DOHH2 (cell line): ENCODE results near the gene RRM1.

Experiments
- EZH2phosphoT487 ChIP-seq: fragments of 200-600 bp; sonication (generic); IDR thresholded peaks from 2 replicates; pipeline ENCODE4 v1.6.1; 2017; ENCODE audit warnings: borderline replicate concordance, mild to moderate bottlenecking, antibody characterized with exemption, low read length, moderate library complexity, mixed read lengths
- TF ChIP-seq, protein P1 (sequence below): fragments of 200-600 bp; sonication (generic); IDR thresholded peaks from one replicate; pipeline ENCODE4 v1.5.1; 2014; ENCODE audit warnings: antibody characterized with exemption, mild to moderate bottlenecking, low read depth, low read length; ENCODE audit not compliant: poor library complexity, severe bottlenecking

DNA sequence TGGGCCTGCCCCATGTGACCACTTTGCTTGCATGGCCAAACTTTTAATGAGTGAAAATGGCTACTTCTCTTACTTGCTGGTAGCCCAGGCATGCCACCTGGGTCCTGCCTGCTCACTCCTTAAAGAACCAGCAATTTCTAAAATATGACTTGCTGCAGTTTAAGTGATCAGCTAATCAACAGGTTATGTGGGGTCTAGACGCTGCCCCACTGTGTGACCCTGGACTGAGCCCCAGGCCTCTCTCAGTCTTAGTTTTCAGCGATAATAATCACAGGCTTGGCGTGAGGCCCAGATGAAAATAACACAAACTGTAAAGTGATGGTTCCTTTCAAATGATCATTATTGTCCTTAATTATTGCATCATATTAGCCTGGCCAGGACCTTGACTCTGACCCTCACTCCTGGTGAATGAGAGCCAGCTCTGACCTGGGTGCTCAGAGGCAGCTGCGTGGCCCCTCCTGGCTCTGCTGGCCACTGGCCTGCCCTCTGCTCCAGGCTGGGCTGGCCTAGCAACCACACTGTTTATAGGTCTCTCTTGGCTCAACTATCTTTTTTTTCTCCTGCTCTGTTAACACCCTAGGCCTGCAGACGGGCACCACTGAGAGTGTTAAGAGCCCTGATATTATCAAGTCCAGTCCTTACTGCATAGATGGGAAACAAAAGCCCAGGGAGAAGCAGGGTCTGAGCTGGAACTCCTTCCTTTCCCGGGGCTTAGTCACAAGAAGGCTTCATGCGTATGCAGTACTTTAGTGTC lies 89.7 kb downstream of the RRM1 start:
- TF ChIP-seq, protein P1, sequence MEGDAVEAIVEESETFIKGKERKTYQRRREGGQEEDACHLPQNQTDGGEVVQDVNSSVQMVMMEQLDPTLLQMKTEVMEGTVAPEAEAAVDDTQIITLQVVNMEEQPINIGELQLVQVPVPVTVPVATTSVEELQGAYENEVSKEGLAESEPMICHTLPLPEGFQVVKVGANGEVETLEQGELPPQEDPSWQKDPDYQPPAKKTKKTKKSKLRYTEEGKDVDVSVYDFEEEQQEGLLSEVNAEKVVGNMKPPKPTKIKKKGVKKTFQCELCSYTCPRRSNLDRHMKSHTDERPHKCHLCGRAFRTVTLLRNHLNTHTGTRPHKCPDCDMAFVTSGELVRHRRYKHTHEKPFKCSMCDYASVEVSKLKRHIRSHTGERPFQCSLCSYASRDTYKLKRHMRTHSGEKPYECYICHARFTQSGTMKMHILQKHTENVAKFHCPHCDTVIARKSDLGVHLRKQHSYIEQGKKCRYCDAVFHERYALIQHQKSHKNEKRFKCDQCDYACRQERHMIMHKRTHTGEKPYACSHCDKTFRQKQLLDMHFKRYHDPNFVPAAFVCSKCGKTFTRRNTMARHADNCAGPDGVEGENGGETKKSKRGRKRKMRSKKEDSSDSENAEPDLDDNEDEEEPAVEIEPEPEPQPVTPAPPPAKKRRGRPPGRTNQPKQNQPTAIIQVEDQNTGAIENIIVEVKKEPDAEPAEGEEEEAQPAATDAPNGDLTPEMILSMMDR, result no peak
- TF ChIP-seq EZH2phosphoT487, result no peak
